Kidney tubule cell (primary cell): ENCODE data around the gene PLOD1.
"Not testable (repeated sequence)": the region's sequence is repeated elsewhere in the genome, so short reads cannot be mapped to it uniquely, and the experiment has no call there.

Source experiments
- DNase-seq: peaks from one replicate; pipeline ENCODE4 v3.0.0-alpha.2; 2018; ENCODE audit warnings: low spot score

The PLOD1 gene

GRCh38 chr1:11939794-11940193 is 5.3 kb downstream of the PLOD1 start:
- DNase-seq = not testable (repeated sequence)

- DNase-seq = no peak
These were observed 5.9 kb downstream of the PLOD1 start for GRCh38 chr1:11940260-11940921.

- DNase-seq = no peak
These were observed 7.8 kb downstream of the PLOD1 start for GRCh38 chr1:11942280-11942679.

- no peak for DNase-seq
These were observed 9.1 kb downstream of the PLOD1 start for GRCh38 chr1:11943619-11944018.

GRCh38 chr1:11944358-11944931 is 9.9 kb downstream of the PLOD1 start:
- DNase-seq = no peak

- DNase-seq = no peak
These were observed 12.1 kb downstream of the PLOD1 start for GRCh38 chr1:11946647-11947046.

GRCh38 chr1:11948822-11949458 is 14.4 kb downstream of the PLOD1 start:
- no peak for DNase-seq

- no peak for DNase-seq
These were observed 17.4 kb downstream of the PLOD1 start for GRCh38 chr1:11951901-11952300.

- DNase-seq = no peak
These were observed 18.1 kb downstream of the PLOD1 start for GRCh38 chr1:11952455-11953109.

GRCh38 chr1:11955221-11955620 is 20.7 kb downstream of the PLOD1 start:
- DNase-seq = no peak

GRCh38 chr1:11957398-11957797 is 22.9 kb downstream of the PLOD1 start:
- no peak for DNase-seq

GRCh38 chr1:11957897-11958296 is 23.4 kb downstream of the PLOD1 start:
- no peak for DNase-seq

- DNase-seq = no peak
These were observed 25.8 kb downstream of the PLOD1 start for GRCh38 chr1:11960276-11960675.

GRCh38 chr1:11960715-11961114 is 26.2 kb downstream of the PLOD1 start:
- no peak for DNase-seq

- DNase-seq = peak; percentile 12
These were observed 26.7 kb downstream of the PLOD1 start for GRCh38 chr1:11961230-11961629.

- DNase-seq = no peak
These were observed 29.1 kb downstream of the PLOD1 start for GRCh38 chr1:11963622-11964021.

GRCh38 chr1:11964656-11965055 is 30.1 kb downstream of the PLOD1 start:
- DNase-seq = no peak

GRCh38 chr1:11967028-11967547 is 32.6 kb downstream of the PLOD1 start:
- DNase-seq = peak; percentile 65

GRCh38 chr1:11970441-11971185 is 36.1 kb downstream of the PLOD1 start:
- DNase-seq = no peak

GRCh38 chr1:11977625-11978024 is 43.1 kb downstream of the PLOD1 start:
- no peak for DNase-seq

GRCh38 chr1:11978301-11978700 is 43.8 kb downstream of the PLOD1 start:
- no peak for DNase-seq
